Skeletal muscle cell (primary cell): ENCODE measurements around the gene DNMT3A.
A peak's percentile ranks its signal among the peaks of the same experiment; 100 is the strongest.

Source experiments
- DNase-seq: peaks from one replicate; pipeline ENCODE4 v3.0.0-alpha.2; 2010; ENCODE audit warnings: low read depth
- H3K4me3 ChIP-seq: 2 replicates; pipeline ENCODE4 v1.5.1; 2011; ENCODE audit warnings: low read depth, mild to moderate bottlenecking, control low read depth, low read length, moderate library complexity

The DNMT3A gene

GRCh38 chr2:25354116-25354515 lies 12.4 kb upstream of the DNMT3A start:
- no peak overlapping the region for H3K4me3 ChIP-seq
- no peak for DNase-seq

- H3K4me3 ChIP-seq: no peak overlapping the region
- DNase-seq: peak; percentile 70
Observed at GRCh38 chr2:25349397-25349796, 7.7 kb upstream of the DNMT3A start.

DNA sequence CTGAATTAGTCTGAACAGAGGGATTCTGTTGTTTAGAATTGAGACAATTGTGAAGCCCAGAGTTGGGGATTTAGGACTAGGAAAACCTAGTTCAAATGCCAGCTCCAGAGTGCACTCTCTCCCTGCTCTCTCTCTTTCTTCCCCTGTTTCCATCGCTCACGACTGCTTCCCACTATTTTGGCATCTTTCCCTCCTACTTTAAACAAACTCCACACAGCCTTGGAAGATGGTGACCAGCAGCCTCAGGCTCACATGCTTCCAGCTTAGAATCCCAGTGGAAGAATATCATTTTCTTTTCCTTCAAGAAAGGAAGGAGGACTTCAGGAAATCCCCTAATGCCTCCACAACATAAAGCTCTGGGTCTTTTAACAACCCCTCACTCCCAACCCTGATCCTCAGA lies 6.1 kb upstream of the DNMT3A start:
- H3K4me3 ChIP-seq: no peak overlapping the region
- no peak for DNase-seq

GRCh38 chr2:25347205-25347815 lies 5.6 kb upstream of the DNMT3A start:
- DNase-seq: no peak

DNA sequence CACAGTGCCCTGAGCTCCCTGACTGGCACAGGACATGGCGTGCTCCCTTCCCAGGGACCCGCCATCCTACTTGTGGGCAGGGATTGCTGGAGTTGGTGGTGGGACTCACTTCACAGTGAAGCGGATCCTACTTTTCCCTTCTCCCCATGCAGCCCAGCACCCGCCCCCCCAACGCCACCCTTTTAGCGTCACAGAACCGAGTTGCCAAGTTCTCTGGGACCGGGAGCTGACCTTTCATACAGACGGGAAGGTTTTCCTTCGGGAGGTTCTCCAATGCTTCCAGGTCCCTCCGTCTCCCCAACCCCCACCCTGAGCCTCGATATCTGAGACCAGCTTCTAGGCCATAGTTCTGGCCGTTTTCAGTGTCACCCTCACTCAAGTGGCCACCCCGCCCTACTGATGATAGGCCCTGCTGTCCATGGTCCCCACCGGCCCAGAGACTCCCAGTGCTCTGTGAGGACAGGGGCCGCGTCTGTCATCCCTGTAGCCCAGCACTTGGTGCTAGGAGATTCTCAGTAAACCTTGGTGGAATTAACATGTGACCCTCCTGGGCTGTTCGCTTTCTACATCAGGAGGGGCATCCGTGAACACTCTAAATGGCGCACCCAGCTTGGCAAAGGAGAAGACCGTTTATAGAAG lies 1.6 kb upstream of the DNMT3A start:
- no peak for DNase-seq
- no peak overlapping the region for H3K4me3 ChIP-seq

More at GRCh38 chr2:25347205-25347815, 5.6 kb upstream of the DNMT3A start:
- no peak overlapping the region for H3K4me3 ChIP-seq

- H3K4me3 ChIP-seq: peak overlapping the region; percentile 59
- peak; percentile 40 for DNase-seq
Observed at GRCh38 chr2:25342372-25343186, 854 bp upstream of the DNMT3A start.

DNA sequence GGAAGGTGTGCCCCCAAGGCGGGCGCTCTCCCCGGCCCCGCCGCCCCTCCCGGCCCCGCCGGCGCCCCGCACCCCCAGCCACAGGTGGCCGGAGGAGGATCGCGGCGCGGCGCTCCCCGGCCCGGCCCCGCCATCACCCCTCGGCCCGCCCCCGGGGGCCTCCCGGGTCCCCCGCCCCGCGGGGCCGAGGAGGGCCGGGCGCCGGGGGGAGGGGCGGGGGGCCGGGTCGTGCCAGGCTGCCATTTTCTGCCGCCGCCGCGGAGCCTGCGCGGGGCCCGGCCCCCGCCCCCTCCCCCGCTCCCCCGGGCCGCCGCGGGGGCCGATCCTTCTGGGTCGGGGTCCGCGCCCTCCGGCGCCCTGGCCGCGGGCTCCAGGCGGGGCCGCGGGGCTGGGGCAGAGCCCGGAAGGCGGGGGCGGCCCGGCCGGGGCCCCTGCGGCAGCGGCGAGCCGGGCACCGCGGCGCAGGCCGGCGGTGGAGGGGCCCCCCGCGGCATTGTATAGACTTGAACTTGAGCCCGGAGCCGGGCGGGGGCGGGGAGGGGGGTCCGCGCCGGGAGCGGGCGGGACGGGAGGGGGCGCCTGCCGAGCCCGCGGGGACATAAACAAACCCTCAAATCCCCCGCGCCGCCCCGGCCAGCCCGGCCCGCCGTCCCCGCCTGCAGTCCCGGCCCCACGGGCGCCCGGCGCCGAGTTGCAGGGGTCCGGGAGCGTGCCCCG lies 556 bp downstream of the DNMT3A start:
- no peak for DNase-seq
- peak overlapping the region; percentile 59 for H3K4me3 ChIP-seq

DNA sequence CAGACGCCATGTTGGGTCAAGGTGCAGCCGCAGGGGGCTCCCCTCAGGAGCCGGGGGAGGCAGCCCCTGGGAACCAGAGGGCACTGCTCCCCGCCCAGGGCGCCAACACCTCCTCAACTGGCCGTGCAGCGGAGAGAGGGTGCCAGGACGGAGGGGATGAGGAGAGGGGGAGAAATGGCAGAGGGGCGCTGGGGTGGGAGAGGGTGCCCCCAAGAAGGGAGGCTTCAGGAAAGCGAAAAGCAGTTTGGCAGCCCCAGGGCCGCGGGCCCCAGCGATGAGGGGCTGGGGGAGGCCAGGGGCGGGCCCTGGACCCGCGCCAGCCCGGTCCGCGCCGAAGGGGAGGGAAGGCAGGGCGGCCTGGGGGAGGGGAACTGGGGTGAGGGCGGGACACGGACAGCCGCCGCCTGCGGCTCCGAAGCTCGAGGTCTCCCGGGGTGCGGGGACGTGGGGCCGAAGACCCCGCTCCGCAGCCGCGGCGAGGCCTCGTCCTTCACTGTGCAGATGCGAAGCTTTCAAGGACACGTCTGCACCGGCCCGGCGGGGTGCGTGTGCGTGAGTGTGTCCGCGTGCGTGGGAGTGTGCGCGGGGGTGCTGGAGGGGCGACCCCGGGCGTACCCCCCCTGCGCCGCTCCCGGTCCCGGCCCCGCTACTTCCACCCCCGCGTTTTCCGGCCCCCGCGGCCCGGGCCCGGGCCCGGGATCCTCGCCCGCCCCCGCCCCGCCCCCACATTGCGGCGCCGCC lies 1.4 kb downstream of the DNMT3A start:
- no peak for DNase-seq
- H3K4me3 ChIP-seq: peak overlapping the region; percentile 59

DNA sequence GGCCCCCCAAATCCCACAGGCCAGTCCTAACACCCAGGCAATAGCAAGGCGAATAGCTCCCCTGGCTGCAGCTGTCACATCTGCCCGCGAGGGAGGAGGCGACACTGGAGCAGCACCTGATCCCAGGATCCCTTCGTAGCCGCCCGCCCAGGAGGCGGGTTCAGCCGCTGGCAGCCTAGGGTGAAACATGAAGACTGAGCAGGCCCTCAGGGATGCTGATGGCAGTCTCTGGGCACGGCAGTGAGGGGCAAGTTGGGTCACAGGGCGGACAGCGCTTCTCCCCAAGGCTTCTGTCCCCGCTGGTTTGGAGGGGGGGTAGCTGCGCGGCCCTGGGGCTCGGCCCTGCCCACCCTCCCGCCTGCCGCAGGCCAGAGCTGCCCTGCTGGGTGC lies 1.9 kb downstream of the DNMT3A start:
- DNase-seq: no peak
- peak overlapping the region; percentile 59 for H3K4me3 ChIP-seq

DNA sequence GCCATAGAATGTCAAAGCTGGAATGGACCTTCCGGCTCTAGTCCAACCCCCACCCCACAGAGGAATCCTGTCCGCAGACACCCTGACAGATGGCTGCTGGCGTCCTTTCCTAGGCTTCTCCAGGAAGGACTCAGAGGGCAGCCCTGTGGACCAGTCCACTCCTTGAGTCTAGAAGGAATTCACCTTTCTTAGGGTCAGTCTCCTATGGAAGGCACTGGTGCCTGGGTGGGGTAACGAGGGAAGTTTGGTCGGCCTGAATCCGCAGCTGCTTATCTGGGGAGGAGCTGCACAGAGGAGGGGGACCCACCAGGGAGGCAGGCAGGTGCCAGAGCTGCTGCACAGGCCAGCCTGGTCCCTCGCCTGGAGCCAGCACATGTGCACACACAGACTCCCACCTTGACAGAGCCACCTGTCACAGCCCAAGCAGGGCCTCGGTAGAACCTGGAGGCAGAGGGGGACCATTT lies 2.5 kb downstream of the DNMT3A start:
- H3K4me3 ChIP-seq: no peak overlapping the region
- no peak for DNase-seq

DNA sequence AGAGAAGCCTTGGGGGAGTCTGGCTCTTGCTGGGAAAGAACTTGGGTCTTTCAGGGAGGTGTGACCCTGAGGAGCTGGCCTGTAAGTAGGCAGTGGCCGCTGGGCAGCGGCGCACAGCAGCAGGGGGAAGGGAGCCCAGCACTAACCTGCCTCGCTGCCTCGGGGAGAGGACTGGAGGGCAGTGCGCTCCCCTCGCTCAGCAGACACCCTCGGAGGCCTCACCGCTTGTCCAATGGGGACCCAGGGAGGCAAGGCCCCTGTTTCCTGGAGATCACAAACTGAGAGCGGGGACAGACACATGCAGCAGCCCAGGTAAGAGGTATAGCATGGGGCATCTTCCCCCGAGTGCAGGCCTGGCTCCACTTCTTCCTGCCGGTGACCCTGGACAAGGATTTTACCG lies 3.3 kb downstream of the DNMT3A start:
- DNase-seq: no peak
- no peak overlapping the region for H3K4me3 ChIP-seq

- no peak for DNase-seq
- H3K4me3 ChIP-seq: no peak overlapping the region
Observed at GRCh38 chr2:25337891-25338290, 3.8 kb downstream of the DNMT3A start.

GRCh38 chr2:25337276-25337675 lies 4.4 kb downstream of the DNMT3A start:
- H3K4me3 ChIP-seq: no peak overlapping the region
- DNase-seq: no peak

DNA sequence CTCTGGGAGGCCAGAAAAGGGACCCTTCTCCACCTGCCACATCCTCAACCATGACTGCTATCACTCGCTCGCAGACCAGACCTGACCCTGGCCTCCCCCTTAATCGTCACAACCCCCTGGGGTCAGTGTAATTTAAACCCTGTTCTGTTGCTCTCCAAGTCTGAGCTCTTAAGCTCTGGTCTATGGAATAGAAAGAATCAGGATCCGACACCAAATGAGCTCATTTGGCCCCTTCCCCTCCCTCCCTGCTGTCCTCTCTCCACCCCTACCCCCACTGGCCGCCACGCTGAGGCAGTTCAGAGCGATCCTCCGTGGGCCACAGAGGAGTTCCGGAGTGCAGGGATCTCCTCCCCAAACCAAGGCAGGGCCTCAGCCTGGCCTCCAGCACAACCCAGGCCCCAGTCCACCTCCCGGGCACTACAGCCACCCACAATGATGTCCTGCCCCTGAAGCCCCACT lies 5.3 kb downstream of the DNMT3A start:
- DNase-seq: no peak
- no peak overlapping the region for H3K4me3 ChIP-seq

DNA sequence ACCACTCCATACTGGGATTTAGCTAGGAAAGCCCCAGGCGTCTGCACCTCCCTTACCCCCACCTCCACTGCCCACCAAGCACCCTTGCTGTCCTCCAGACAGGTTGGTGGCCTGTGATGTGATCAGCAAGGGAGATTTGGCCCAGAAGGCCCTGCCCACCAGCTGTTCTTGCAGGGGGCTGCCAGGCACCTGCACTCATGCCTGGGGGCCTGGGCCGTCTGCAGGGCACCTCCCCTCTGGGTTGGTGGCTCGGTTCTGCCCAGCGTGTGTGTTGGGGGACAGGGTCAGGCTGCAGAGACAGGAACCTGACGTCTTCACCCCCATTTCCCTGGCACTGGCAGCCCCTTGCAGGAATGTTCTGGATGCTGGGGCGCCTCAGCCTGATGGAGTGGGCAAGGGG lies 5.8 kb downstream of the DNMT3A start:
- no peak overlapping the region for H3K4me3 ChIP-seq
- DNase-seq: no peak

- no peak for DNase-seq
- H3K4me3 ChIP-seq: no peak overlapping the region
Observed at GRCh38 chr2:25335204-25335603, 6.5 kb downstream of the DNMT3A start.

DNA sequence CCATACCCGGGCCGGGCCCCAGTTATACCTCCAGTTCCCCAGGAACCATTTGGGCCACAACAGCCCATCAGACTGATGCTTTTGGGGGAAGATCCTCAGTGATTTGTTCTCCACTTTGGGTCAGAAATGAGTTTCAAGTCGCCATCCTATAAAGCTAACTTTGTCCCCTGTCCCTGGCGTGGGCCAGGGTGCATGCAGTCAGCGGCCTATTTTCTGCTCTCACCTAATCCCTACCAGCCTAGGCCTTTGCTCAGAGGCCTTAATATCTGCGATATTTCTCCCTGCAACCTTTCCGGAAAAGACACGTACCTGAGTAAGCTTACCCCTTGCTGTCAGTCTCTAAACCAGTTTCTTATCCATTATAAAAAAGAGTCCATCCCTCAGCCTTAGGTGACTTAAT lies 7.2 kb downstream of the DNMT3A start:
- DNase-seq: no peak
- H3K4me3 ChIP-seq: no peak overlapping the region

GRCh38 chr2:25333981-25334380 lies 7.7 kb downstream of the DNMT3A start:
- no peak overlapping the region for H3K4me3 ChIP-seq
- no peak for DNase-seq

- no peak for DNase-seq
- no peak overlapping the region for H3K4me3 ChIP-seq
Observed at GRCh38 chr2:25332571-25332970, 9.2 kb downstream of the DNMT3A start.
